Measurements from ENCODE around the gene LRCOL1.
A peak's percentile ranks its signal among the peaks of the same experiment; 100 is the strongest.
"Not testable (repeated sequence)": the region's sequence is repeated elsewhere in the genome, so short reads cannot be mapped to it uniquely, and the experiment has no call there.

The LRCOL1 gene

GRCh38 chr12:132603240-132604150 lies 6.9 kb downstream of the LRCOL1 start:
- Histone ChIP-seq H3K36me3 (no peaks in the 10 kb centered on the region), H3K9me3 (no peaks in the 10 kb centered on the region), H3K27me3 (peaks cover 55% of the 10 kb centered on the region), H3K4me2 (no peak overlapping the region), H3K9ac (no peak overlapping the region), H3K27ac (no peak overlapping the region), H3K4me3 (no peak overlapping the region), H3K4me1 (peaks cover 29% of the 10 kb centered on the region), H4K20me1 (no peaks in the 10 kb centered on the region)
- no peak for TF ChIP-seq Cebpa-rat (IDR thresholded peaks at IDR 0.05)

DNA sequence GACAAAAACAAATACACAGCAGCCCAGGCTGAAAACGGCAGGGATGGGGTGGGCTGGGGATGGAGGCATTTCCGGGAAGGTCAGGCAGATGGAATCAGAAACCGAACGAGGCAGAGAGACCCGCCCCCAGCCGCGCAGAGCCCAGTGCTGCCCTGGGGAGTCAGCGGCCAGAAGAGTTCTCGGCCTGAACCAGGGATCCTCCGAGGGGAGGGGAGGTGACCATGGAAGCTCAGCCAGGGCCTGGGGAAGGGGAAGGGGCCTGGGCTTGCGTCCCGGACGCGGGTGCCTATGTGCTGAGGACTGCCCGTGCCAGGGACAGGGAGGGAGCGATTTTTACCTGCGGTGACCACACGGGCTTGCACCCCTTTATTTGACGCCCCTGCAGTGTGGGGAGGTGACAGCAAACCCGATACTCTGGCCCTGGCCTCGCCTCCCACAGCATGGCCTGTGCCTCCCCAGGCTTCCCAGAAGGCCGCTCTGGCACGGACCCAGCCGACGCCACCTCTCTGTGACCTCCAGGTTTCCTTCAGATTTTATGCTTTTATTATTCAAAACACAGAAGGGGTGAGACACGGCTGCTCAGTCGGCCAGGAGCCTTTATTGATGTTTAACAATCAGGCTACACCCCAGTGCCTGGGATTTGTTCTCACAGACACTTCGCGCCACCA lies 7.7 kb downstream of the LRCOL1 start:
- peaks cover 24% of the 10 kb centered on the region for H3K4me1 ChIP-seq
- TF ChIP-seq Cebpa-rat (IDR thresholded peaks at IDR 0.05): no peak
- 0 out of 2 replicates have a peak overlapping the region, but pooled peaks have one; percentile 3 for H3K4me2 ChIP-seq
- no peak overlapping the region for H3K4me3 ChIP-seq
- no peaks in the 10 kb centered on the region for H3K9me3 ChIP-seq
- no peak overlapping the region for H3K27ac ChIP-seq
- no peaks in the 10 kb centered on the region for H4K20me1 ChIP-seq
- H3K36me3 ChIP-seq: no peaks in the 10 kb centered on the region
- H3K9ac ChIP-seq: no peak overlapping the region
- peaks cover 55% of the 10 kb centered on the region for H3K27me3 ChIP-seq

DNA sequence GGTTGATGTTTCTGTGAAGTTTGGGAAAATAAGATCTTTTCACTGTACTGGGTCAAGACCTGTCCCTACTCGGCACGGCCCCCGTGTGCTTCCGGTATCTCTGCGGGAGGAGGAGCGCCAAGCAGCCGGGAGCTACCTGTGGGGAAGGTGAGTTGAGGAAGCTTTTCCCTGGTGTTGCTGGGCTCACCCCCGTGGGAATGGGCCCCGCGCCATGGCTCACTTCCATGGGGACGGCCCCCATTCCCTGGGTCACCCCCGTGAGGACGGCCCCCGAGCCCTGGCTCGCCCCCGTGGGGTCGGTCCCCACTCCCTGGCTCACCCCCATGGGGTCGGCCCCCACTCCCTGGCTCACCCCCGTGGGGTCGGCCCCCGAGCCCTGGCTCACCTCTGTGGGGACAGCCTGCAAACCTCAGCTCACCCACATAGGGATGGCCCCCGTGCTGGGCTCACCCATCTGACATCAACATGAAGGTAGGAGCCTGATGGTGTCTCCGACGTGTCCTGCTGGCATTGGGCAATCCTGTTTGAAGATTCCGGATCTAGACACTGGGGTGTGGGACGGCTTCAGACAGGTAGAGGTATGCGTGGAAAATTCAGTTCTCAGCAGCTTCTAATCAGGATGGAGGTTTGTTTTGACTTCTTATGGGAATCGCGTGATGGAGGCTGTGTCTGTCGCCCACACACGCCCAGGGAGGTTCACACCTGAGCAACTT lies 9.1 kb downstream of the LRCOL1 start:
- peak overlapping the region; percentile 64 for H3K4me3 ChIP-seq
- peak overlapping the region; percentile 70 for H3K27ac ChIP-seq
- peak overlapping the region; percentile 93 for H3K4me2 ChIP-seq
- peak overlapping the region; percentile 71 for H3K9ac ChIP-seq
- TF ChIP-seq Cebpa-rat (IDR thresholded peaks at IDR 0.05): no peak
- H3K27me3 ChIP-seq: peaks cover 44% of the 10 kb centered on the region
- H3K9me3 ChIP-seq: no peaks in the 10 kb centered on the region
- H4K20me1 ChIP-seq: no peaks in the 10 kb centered on the region
- no peaks in the 10 kb centered on the region for H3K36me3 ChIP-seq
- peaks cover 32% of the 10 kb centered on the region for H3K4me1 ChIP-seq

- Histone ChIP-seq H3K9me3 (no peaks in the 10 kb centered on the region), H3K36me3 (no peaks in the 10 kb centered on the region), H3K9ac (peak overlapping the region; percentile 71), H3K4me2 (peak overlapping the region; percentile 93), H3K4me1 (peaks cover 32% of the 10 kb centered on the region), H4K20me1 (no peaks in the 10 kb centered on the region), H3K4me3 (peak overlapping the region; percentile 64), H3K27me3 (peaks cover 34% of the 10 kb centered on the region), H3K27ac (peak overlapping the region; percentile 70)
- no peak for TF ChIP-seq Cebpa-rat (IDR thresholded peaks at IDR 0.05)
Observed at GRCh38 chr12:132600048-132601032, 10.0 kb downstream of the LRCOL1 start.

GRCh38 chr12:132599502-132599901 lies 10.9 kb downstream of the LRCOL1 start:
- Histone ChIP-seq H3K4me2 (peak overlapping the region; percentile 93), H3K27ac (peak overlapping the region; percentile 83), H3K4me3 (peak overlapping the region; percentile 65; the same call in 1 of the 2 replicates), H3K9ac (peak overlapping the region; percentile 74; the same call in 1 of the 2 replicates), H3K4me1 (peaks cover 32% of the 10 kb centered on the region), H3K27me3 (peaks cover 26% of the 10 kb centered on the region)
- not testable (repeated sequence) for H3K36me3 ChIP-seq, H3K9me3 ChIP-seq, H4K20me1 ChIP-seq
- TF ChIP-seq Cebpa-rat (IDR thresholded peaks at IDR 0.05): peak; percentile 72

DNA sequence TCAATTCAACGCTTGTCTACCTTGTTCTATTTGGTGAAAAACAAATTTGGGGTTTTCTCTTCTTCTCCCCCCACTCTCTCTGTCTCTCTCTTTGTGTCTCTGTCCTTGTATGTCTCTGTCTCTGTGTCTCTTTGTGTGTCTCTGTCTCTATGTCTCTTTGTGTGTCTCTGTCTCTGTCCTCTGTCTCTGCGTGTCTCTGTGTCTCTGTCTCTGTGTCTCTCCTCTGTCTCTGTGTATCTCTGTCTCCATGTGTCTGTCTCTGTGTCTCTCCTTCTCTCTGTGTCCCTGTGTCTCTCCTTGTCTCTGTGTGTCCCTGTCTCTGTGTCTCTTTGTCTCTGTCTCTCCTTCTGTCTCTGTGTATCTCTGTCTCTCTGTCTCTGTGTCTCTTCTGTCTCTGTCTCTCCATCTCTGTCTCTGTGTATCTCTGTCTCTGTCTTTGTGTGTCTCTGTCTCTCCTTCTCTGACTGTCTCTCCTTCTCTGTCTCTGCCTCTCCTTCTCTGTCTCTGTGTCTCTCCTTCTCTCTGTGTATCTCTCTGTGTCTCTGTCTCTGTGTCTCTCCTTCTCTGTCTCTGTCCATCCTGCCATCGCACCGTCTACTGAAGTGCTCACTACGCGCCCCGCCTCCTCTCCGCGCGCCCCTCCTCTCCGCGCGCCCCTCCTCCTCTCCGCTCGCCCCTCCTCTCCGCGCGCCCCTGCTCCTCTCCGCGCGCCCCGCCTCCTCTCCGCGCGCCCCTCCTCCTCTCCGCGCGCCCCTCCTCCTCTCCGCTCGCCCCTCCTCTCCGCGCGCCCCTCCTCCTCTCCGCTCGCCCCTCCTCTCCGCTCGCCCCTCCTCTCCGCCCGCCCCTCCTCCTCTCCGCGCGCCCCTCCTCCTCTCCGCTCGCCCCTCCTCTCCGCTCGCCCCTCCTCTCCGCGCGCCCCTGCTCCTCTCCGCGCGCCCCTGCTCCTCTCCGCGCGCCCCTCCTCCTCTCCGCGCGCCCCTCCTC lies 12.8 kb downstream of the LRCOL1 start:
- Histone ChIP-seq H3K27me3 (peaks cover 7% of the 10 kb centered on the region), H3K36me3 (no peaks in the 10 kb centered on the region), H4K20me1 (no peaks in the 10 kb centered on the region), H3K4me3 (peak overlapping the region; percentile 65), H3K9ac (no peak overlapping the region), H3K4me1 (peaks cover 38% of the 10 kb centered on the region), H3K27ac (no peak overlapping the region), H3K9me3 (no peaks in the 10 kb centered on the region), H3K4me2 (peak overlapping the region; percentile 81)
- no peak for TF ChIP-seq Cebpa-rat (IDR thresholded peaks at IDR 0.05)

GRCh38 chr12:132596016-132596415 lies 14.4 kb downstream of the LRCOL1 start:
- Histone ChIP-seq H3K4me2 (no peak overlapping the region), H3K36me3 (no peaks in the 10 kb centered on the region), H4K20me1 (no peaks in the 10 kb centered on the region), H3K27me3 (no peaks in the 10 kb centered on the region), H3K9me3 (no peaks in the 10 kb centered on the region), H3K27ac (no peak overlapping the region), H3K9ac (no peak overlapping the region), H3K4me3 (no peak overlapping the region), H3K4me1 (peaks cover 32% of the 10 kb centered on the region)
- TF ChIP-seq Cebpa-rat (IDR thresholded peaks at IDR 0.05): no peak

GRCh38 chr12:132595183-132595582 lies 15.2 kb downstream of the LRCOL1 start:
- Histone ChIP-seq H3K4me1 (peaks cover 24% of the 10 kb centered on the region), H3K27ac (no peak overlapping the region), H3K27me3 (no peaks in the 10 kb centered on the region), H3K9me3 (no peaks in the 10 kb centered on the region), H3K9ac (no peak overlapping the region), H3K36me3 (no peaks in the 10 kb centered on the region), H4K20me1 (no peaks in the 10 kb centered on the region), H3K4me3 (no peak overlapping the region), H3K4me2 (no peak overlapping the region)
- no peak for TF ChIP-seq Cebpa-rat (IDR thresholded peaks at IDR 0.05)
